GM12864 (cell line): Measurements from ENCODE around the gene SFMBT2.
"Not testable (repeated sequence)": the region's sequence is repeated elsewhere in the genome, so short reads cannot be mapped to it uniquely, and the experiment has no call there.

Source experiments
- DNase-seq: peaks from one replicate; pipeline ENCODE4 v3.0.0-alpha.2; 2011; ENCODE audit warnings: low read depth
- H3K4me3 ChIP-seq: 2 replicates; pipeline ENCODE4 v1.5.1; 2011; ENCODE audit warnings: mild to moderate bottlenecking, low read depth, low read length, control low read depth
- CTCF ChIP-seq: IDR thresholded peaks from 2 replicates; pipeline ENCODE4 v1.5.1; 2011; ENCODE audit warnings: low read depth, mild to moderate bottlenecking, moderate library complexity, low read length, control low read depth, inconsistent platforms; ENCODE audit errors: missing control alignments

The SFMBT2 gene

DNA sequence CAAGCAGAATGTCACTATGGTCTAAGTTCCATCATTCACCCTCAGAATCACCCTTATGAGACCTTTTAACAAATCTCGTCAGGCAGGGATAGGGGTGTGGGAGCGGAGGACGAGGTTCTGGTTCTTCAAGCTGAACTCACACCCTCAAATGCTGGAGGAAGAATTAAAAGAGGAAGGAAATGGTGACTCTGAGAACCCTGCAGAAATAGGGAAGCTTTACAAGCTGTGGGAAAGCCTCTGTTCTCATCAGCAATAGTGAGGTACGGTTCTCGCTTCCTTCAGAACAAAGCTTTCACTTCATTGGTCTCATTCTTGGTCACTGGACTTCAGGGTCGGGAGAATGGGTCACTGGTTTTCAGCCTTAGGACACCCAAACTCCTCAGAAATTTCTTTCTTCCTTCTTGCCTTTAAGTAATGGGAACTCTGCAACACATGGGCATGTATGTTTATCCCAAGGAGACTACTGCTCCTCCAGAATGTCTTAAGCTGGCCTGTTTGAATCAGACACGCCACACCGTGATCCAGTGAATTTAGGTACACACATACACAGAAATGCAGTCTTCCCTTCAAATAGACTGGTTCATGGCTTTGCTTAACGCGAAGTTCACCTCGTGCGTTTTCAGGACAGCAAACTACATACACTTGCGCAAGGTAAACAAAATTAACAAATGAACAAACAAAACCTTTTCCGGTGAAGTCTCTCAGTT lies 226.0 kb downstream of the SFMBT2 start:
- peak; percentile 29 for DNase-seq
- H3K4me3 ChIP-seq, result no peak overlapping the region
- no peak for TF ChIP-seq CTCF

- H3K4me3 ChIP-seq, DNase-seq: not testable (repeated sequence)
Measured at GRCh38 chr10:7184116-7184515, 226.7 kb downstream of the SFMBT2 start.

DNA sequence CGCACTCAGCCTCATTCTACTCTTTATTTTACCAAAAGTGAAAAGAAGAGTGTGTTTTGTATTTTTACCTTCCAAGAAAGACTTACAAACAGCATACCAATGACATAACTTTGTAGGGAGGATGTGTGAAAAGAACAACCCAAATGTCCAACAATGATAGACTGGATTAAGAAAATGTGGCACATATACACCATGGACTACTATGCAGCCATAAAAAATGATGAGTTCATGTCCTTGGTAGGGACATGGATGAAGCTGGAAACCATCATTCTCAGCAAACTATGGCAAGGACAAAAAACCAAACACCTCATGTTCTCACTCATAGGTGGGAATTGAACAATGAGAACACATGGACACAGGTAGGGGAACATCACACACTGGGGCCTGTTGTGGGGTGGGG lies 228.5 kb downstream of the SFMBT2 start:
- not testable (repeated sequence) for DNase-seq, H3K4me3 ChIP-seq

DNA sequence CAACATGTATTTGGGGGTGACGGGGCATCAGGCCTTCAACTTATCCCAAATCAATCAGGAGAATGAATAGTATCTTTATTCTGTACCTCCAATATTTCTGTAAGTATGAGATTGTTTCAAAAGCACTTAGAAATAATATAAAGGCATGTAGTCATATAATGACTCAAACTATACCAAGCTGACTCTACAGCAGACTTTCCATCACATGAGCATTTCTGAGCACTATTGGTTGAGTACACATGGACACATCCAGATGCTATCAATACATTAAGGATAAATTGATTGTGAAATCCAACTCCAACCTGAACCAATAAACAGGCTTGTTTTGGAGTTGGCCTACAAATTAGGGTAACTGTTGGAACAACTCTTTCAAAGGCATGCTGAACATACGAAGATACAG lies 229.4 kb downstream of the SFMBT2 start:
- no peak overlapping the region for H3K4me3 ChIP-seq
- no peak for DNase-seq
- no peak for TF ChIP-seq CTCF

DNA sequence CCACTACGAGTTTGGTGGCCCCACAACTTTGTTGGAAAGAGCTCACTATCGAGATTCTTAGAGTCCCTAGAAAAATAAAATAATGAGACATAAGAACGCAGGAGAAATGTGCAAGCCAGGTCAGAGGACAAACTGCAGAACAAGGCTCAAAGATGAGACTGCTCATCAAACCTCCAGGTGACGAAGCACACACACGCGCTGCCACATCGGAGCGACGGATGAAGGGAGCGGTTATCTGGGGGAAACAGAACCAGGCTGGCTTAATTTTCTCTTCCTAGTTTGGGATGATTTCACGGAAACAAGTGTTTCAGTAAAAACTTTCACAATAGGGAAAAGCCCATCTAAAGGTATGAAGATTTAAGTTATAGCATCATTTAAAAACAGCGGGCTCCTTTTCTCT lies 231.3 kb downstream of the SFMBT2 start:
- TF ChIP-seq CTCF, result no peak
- H3K4me3 ChIP-seq, result no peak overlapping the region
- DNase-seq, result no peak

- DNase-seq, result no peak
- TF ChIP-seq CTCF, result no peak
- no peak overlapping the region for H3K4me3 ChIP-seq
Measured at GRCh38 chr10:7173948-7174347, 236.9 kb downstream of the SFMBT2 start.

DNA sequence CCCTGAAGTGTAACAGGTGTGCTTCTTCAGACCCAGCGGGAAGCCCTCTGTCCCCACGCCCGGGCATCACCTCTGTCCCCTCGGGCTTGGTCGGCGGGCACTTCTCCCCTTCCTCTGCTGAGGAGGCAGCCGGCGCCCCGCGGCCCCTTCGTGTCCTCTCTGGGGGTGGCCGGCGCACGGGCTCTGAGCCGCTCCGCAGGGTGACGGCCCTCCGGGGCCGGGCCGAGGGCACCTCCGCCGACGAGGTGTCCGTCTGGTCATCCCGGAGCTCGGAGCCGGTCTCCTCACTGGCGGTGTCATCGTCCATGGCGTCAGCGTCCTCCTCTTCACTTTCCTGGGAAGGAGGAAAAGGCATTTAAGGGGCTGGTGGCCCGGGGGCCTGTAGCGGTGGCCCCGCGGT lies 239.0 kb downstream of the SFMBT2 start:
- H3K4me3 ChIP-seq, result no peak overlapping the region
- TF ChIP-seq CTCF, result no peak
- no peak for DNase-seq

- no peak for TF ChIP-seq CTCF
- no peak for DNase-seq
- H3K4me3 ChIP-seq, result no peak overlapping the region
Measured at GRCh38 chr10:7170626-7171322, 240.1 kb downstream of the SFMBT2 start.
